OCI-LY7 (cell line): ENCODE measurements around the gene HEBP1. TPM values are rescaled to one million over a fixed set of nuclear protein-coding genes. Genes with fewer than 3 reads are reported as not detected.
"Not testable (repeated sequence)": the region's sequence is repeated elsewhere in the genome, so short reads cannot be mapped to it uniquely, and the experiment has no call there.

ENCODE experiments used
- BruUV-seq: library from RNA; stranded (reverse); fragments of 400-500 nt; replicated peaks from 2 replicates; lab custom pipeline; 2021; lab: Mats Ljungman, UMichigan
- CTCF ChIA-PET: fragments of 300-600 bp; sonication (Branson Sonifier 250); formaldehyde crosslinking; loops from one replicate; lab custom pipeline; 2022; ENCODE audit warnings: antibody characterized with exemption; ENCODE audit not compliant: unreplicated experiment; lab: Charles Lee
- POLR2A ChIA-PET: fragments of 300-600 bp; sonication (Branson Sonifier 250); formaldehyde crosslinking; loops from one replicate; lab custom pipeline; 2022; ENCODE audit warnings: antibody characterized with exemption; lab: Charles Lee
- DNase-seq: peaks from one replicate; pipeline ENCODE4 v3.0.0-alpha.2; 2015; ENCODE audit warnings: low spot score
- H2AFZ ChIP-seq: fragments of 200-600 bp; sonication (generic), shearing (Covaris generic); 2 replicates; pipeline ENCODE4 v1.6.1; 2014; ENCODE audit warnings: mild to moderate bottlenecking, antibody characterized with exemption, low read length, moderate library complexity
- H3K27ac ChIP-seq: fragments of 200-600 bp; sonication (generic); 2 replicates; pipeline ENCODE4 v1.5.1; 2014; ENCODE audit warnings: mixed run types, low read depth, mild to moderate bottlenecking, moderate library complexity, low read length, inconsistent platforms; ENCODE audit not compliant: poor library complexity, severe bottlenecking
- H3K36me3 ChIP-seq: fragments of 200-600 bp; sonication (generic); 2 replicates; pipeline ENCODE4 v1.6.1; 2014; ENCODE audit warnings: mild to moderate bottlenecking, antibody characterized with exemption, low read length, moderate library complexity, mixed read lengths; ENCODE audit not compliant: insufficient read depth
- H3K4me1 ChIP-seq: fragments of 200-600 bp; sonication (generic); 2 replicates; pipeline ENCODE4 v1.5.1; 2014; ENCODE audit warnings: mild to moderate bottlenecking, low read length; ENCODE audit not compliant: insufficient read depth, poor library complexity, severe bottlenecking
- H3K4me2 ChIP-seq: fragments of 200-600 bp; sonication (generic); 2 replicates; pipeline ENCODE4 v1.6.1; 2014; ENCODE audit warnings: mild to moderate bottlenecking, low read length
- H3K4me3 ChIP-seq: fragments of 200-600 bp; sonication (generic); 2 replicates; pipeline ENCODE4 v1.5.1; 2014; ENCODE audit warnings: mild to moderate bottlenecking, low read depth, low read length; ENCODE audit not compliant: poor library complexity, severe bottlenecking
- H3K79me2 ChIP-seq: fragments of 200-600 bp; sonication (generic); 2 replicates; pipeline ENCODE4 v1.6.1; 2016; ENCODE audit warnings: low read depth, mild to moderate bottlenecking, low read length, moderate library complexity, mixed read lengths; ENCODE audit not compliant: insufficient read depth
- H3K9me2 ChIP-seq: fragments of 200-600 bp; sonication (generic); 2 replicates; pipeline ENCODE4 v1.6.1; 2016; ENCODE audit warnings: mild to moderate bottlenecking, low read length, mixed read lengths; ENCODE audit not compliant: insufficient read depth
- H3K9me3 ChIP-seq: fragments of 200-600 bp; sonication (generic); 2 replicates; pipeline ENCODE4 v1.6.1; 2014; ENCODE audit warnings: mild to moderate bottlenecking, mixed run types, low read length, mixed read lengths
- H4K20me1 ChIP-seq: fragments of 200-600 bp; sonication (generic); 2 replicates; pipeline ENCODE4 v1.6.1; 2014; ENCODE audit warnings: mild to moderate bottlenecking, antibody characterized with exemption, low read length, moderate library complexity, mixed read lengths; ENCODE audit not compliant: insufficient read depth
- EZH2phosphoT487 ChIP-seq: fragments of 200-600 bp; sonication (generic); IDR thresholded peaks from 2 replicates; pipeline ENCODE4 v1.6.1; 2018; ENCODE audit warnings: low read depth, borderline replicate concordance, mild to moderate bottlenecking, mixed run types, antibody characterized with exemption, low read length, moderate library complexity, mixed read lengths
- intact Hi-C: fragments of 100-400 bp; cut with micrococcal nuclease; formaldehyde crosslinking; loops from one replicate; pipeline ENCODE4 v1.10.0; 2022; ENCODE audit not compliant: unreplicated experiment
- total RNA-seq, 2 experiments: library from RNA; depleted of rRNA in 1 of 2; stranded (reverse); fragments of >200 nt in 1 of 2; shearing (Covaris generic) in 1 of 2; gene quantifications; 2 replicates each; pipeline ENCODE4 v1.2.3, GENCODE V29; 2014 to 2022
- TF ChIP-seq, protein P1 (sequence below): fragments of 200-600 bp; sonication (generic); conservative IDR thresholded peaks from 2 replicates; pipeline ENCODE4 v1.5.1; 2014; ENCODE audit warnings: mild to moderate bottlenecking, antibody characterized with exemption, low read length, moderate library complexity, mixed read lengths

The HEBP1 gene
- total RNA-seq, 2 experiments from 2014 or later, result 0.16 to 1.3 TPM

DNA sequence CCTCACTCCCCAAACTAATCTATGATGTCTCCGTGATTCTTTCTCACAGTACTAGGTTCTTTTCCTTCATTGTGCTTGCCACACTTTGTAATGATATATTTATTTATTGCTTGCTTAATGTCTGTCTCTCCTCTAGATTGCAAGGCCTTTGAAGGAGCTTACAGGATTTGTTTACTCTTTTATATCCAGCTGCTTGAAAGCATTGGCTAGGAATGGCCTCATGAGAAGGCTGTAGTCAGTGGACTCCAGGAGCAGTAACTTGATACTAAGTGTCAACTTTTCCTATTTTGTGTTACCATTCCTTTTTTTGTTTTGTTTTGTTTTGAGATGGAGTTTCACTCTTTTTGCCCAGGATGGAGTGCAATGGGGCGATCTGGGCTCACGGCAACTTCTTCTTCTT lies 36.8 kb upstream of the HEBP1 start:
- no peak for TF ChIP-seq EZH2phosphoT487
- TF ChIP-seq, protein P1, sequence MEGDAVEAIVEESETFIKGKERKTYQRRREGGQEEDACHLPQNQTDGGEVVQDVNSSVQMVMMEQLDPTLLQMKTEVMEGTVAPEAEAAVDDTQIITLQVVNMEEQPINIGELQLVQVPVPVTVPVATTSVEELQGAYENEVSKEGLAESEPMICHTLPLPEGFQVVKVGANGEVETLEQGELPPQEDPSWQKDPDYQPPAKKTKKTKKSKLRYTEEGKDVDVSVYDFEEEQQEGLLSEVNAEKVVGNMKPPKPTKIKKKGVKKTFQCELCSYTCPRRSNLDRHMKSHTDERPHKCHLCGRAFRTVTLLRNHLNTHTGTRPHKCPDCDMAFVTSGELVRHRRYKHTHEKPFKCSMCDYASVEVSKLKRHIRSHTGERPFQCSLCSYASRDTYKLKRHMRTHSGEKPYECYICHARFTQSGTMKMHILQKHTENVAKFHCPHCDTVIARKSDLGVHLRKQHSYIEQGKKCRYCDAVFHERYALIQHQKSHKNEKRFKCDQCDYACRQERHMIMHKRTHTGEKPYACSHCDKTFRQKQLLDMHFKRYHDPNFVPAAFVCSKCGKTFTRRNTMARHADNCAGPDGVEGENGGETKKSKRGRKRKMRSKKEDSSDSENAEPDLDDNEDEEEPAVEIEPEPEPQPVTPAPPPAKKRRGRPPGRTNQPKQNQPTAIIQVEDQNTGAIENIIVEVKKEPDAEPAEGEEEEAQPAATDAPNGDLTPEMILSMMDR, result no peak
- ChIA-PET POLR2A (no interaction called here), CTCF (no interaction called here)
- H2AFZ ChIP-seq, result no peak overlapping the region
- H3K4me3 ChIP-seq, result no peak overlapping the region
- no peak overlapping the region for H3K27ac ChIP-seq
- peaks cover 5% of the 10 kb centered on the region for H3K4me1 ChIP-seq
- H3K79me2 ChIP-seq, result no peaks in the 10 kb centered on the region
- no peaks in the 10 kb centered on the region for H3K36me3 ChIP-seq
- intact Hi-C loops, result no loop called here
- no peaks in the 10 kb centered on the region for H3K9me3 ChIP-seq
- H3K4me2 ChIP-seq, result no peak overlapping the region
- DNase-seq, result no peak
- no TSS peak for BruUV-seq
- no peaks in the 10 kb centered on the region for H4K20me1 ChIP-seq
- H3K9me2 ChIP-seq, result no peaks in the 10 kb centered on the region

DNA sequence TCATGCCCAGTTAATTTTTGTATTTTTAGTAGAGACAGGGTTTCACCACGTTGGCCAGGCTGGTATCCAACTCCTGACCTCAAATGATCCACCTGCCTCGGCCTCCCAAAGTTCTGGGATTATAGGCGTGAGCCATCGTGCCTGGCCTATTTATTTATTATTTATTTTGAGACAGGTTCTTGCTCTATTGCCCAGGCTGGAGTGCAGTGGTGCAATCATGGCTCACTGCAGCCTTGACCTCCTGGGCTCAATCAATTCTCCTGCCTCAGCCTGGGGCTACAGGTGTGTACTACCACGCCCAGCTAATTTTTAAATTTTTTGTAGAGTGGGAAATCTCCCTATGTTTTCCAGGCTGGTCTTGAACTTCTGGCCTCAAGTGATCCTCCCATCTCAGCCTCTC lies 35.3 kb upstream of the HEBP1 start:
- H3K4me3 ChIP-seq, H4K20me1 ChIP-seq, H2AFZ ChIP-seq, DNase-seq, H3K79me2 ChIP-seq, intact Hi-C loops, H3K4me2 ChIP-seq, H3K27ac ChIP-seq, H3K9me3 ChIP-seq, CTCF ChIA-PET, BruUV-seq, H3K36me3 ChIP-seq, H3K4me1 ChIP-seq, H3K9me2 ChIP-seq: not testable (repeated sequence)
- POLR2A ChIA-PET, result interaction anchor here (0.6 kb wide), 1 partner anchor 19 kb away, joined by 3 read pairs; no protein-coding TSS in a partner anchor

DNA sequence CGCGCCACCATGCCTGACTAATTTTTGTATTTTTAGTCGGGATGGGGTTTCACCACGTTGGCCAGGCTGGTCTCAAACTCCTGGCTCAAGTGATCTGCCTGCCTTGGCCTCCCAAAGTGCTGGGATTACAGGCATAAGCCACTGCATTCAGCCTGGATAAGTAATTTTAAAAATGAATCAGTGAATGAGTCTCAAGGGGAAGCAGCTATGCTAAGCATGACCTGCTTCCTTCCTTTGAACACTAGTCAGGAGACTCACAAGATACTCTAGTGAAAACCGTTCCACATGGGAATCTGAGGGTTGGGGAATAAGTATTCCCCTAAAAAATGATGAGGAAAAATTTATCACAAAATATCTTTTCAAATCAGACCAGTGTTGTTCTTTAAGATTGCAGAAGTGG lies 33.4 kb upstream of the HEBP1 start:
- no TSS peak for BruUV-seq
- Histone ChIP-seq H3K9me3 (no peaks in the 10 kb centered on the region), H3K4me3 (no peak overlapping the region), H2AFZ (no peak overlapping the region), H3K27ac (no peak overlapping the region), H3K9me2 (no peaks in the 10 kb centered on the region), H3K4me1 (no peaks in the 10 kb centered on the region), H3K36me3 (no peaks in the 10 kb centered on the region), H4K20me1 (no peaks in the 10 kb centered on the region), H3K79me2 (no peaks in the 10 kb centered on the region), H3K4me2 (no peak overlapping the region)
- ChIA-PET CTCF (no interaction called here), POLR2A (no interaction called here)
- DNase-seq, result no peak
- intact Hi-C loops, result no loop called here
- no peak for TF ChIP-seq EZH2phosphoT487
- TF ChIP-seq, protein P1, result no peak
